ENCODE measurements around the gene THOC6.

THOC6 gene

GRCh38 chr16:3045758-3046640 is 22.2 kb downstream of the THOC6 start, which contains the start of gene MMP25:
Gene MMP25 (plus strand): TSS chr16:3046561. CDS start chr16:3046918, 357 bp downstream.
- TF ChIP-seq CTCF (IDR thresholded peaks at IDR 0.05; ENCODE audit: low read depth, low read length): no peak
- peak within 1 kb of the TSS; percentile 46 for H3K4me3 ChIP-seq (ENCODE audit: low read depth, low read length)

- no peak overlapping the region for H3K4me3 ChIP-seq (ENCODE audit: low read depth, low read length)
- no peak for TF ChIP-seq CTCF (IDR thresholded peaks at IDR 0.05; ENCODE audit: low read depth, low read length)
Measured at GRCh38 chr16:3046641-3047386, 23.0 kb downstream of the THOC6 start.

- H3K4me3 ChIP-seq (ENCODE audit: low read depth, low read length): no peak overlapping the region
Measured at GRCh38 chr16:3047387-3047720, 23.5 kb downstream of the THOC6 start.

GRCh38 chr16:3049921-3050481 is 26.2 kb downstream of the THOC6 start:
- TF ChIP-seq CTCF (IDR thresholded peaks at IDR 0.05; ENCODE audit: low read depth, low read length): no peak
- no peak overlapping the region for H3K4me3 ChIP-seq (ENCODE audit: low read depth, low read length)

More at GRCh38 chr16:3047387-3047720, 23.5 kb downstream of the THOC6 start:
- TF ChIP-seq CTCF (IDR thresholded peaks at IDR 0.05; ENCODE audit: low read depth, low read length): no peak

GRCh38 chr16:3050487-3050886 is 26.7 kb downstream of the THOC6 start:
- no peak overlapping the region for H3K4me3 ChIP-seq (ENCODE audit: low read depth, low read length)
- TF ChIP-seq CTCF (IDR thresholded peaks at IDR 0.05; ENCODE audit: low read depth, low read length): no peak

GRCh38 chr16:3051009-3051408 is 27.2 kb downstream of the THOC6 start:
- H3K4me3 ChIP-seq (ENCODE audit: low read depth, low read length): no peak overlapping the region
- TF ChIP-seq CTCF (IDR thresholded peaks at IDR 0.05; ENCODE audit: low read depth, low read length): no peak

Measured in WI38 (cell line).